ENCODE data around the gene SPATA12. TPM values are rescaled to one million over a fixed set of nuclear protein-coding genes. Genes with fewer than 3 reads are reported as not detected.

SPATA12 gene
- total RNA-seq, 1 donor from 2014 or later, result not detected

DNA sequence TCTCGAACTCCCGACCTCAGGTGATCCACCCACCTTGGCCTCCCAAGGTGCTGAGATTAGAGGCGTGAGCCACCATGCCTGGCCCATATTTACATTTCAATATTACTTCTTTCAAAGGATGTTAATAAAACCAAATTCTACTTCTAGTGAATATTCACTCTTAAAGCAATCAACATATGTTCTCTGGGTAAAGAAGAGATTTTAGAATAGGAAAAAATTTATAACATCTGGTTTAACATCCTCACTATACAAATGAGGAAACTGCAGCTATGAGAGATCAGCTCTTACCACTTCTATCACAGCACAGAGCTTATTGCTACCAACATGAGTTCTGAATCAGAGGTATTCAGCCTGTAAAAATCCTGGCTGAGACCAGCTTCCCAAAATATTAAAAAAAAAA lies 56.0 kb downstream of the SPATA12 start:
- H3K27me3 Mint-ChIP-seq, result peaks cover 16% of the 10 kb centered on the region
- ATAC-seq (ENCODE audit: low read depth), result no peak
- TF ChIP-seq, protein P1, sequence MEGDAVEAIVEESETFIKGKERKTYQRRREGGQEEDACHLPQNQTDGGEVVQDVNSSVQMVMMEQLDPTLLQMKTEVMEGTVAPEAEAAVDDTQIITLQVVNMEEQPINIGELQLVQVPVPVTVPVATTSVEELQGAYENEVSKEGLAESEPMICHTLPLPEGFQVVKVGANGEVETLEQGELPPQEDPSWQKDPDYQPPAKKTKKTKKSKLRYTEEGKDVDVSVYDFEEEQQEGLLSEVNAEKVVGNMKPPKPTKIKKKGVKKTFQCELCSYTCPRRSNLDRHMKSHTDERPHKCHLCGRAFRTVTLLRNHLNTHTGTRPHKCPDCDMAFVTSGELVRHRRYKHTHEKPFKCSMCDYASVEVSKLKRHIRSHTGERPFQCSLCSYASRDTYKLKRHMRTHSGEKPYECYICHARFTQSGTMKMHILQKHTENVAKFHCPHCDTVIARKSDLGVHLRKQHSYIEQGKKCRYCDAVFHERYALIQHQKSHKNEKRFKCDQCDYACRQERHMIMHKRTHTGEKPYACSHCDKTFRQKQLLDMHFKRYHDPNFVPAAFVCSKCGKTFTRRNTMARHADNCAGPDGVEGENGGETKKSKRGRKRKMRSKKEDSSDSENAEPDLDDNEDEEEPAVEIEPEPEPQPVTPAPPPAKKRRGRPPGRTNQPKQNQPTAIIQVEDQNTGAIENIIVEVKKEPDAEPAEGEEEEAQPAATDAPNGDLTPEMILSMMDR (IDR thresholded peaks at IDR 0.05), result no peak
- POLR2A ChIA-PET, result no interaction called here
- H3K4me1 Mint-ChIP-seq, result no peaks in the 10 kb centered on the region
- CTCF ChIA-PET, result interaction anchor here (1.0 kb wide), 1 partner anchor 11 kb away, joined by 3 read pairs; no protein-coding TSS in a partner anchor
- no peak overlapping the region for H3K4me3 Mint-ChIP-seq
- intact Hi-C loops (cut with micrococcal nuclease), result no loop called here
- H3K27ac Mint-ChIP-seq, result no peak overlapping the region
- H3K36me3 Mint-ChIP-seq (ENCODE audit: low read depth), result no peaks in the 10 kb centered on the region
- DNase-seq, result no peak
- H3K9me3 Mint-ChIP-seq, result no peaks in the 10 kb centered on the region

- Mint-ChIP-seq H3K27ac (no peak overlapping the region), H3K4me1 (no peaks in the 10 kb centered on the region), H3K27me3 (peaks cover 23% of the 10 kb centered on the region), H3K36me3 (ENCODE audit: low read depth) (no peaks in the 10 kb centered on the region), H3K4me3 (no peak overlapping the region), H3K9me3 (no peaks in the 10 kb centered on the region)
- POLR2A ChIA-PET, result no interaction called here
- DNase-seq (no peak), ATAC-seq (ENCODE audit: low read depth) (no peak)
- intact Hi-C loops (cut with micrococcal nuclease), result no loop called here
- TF ChIP-seq, protein P1 (IDR thresholded peaks at IDR 0.05), result no peak
- CTCF ChIA-PET, result interaction anchor here (1.3 kb wide), 1 partner anchor 18 kb away, joined by 3 read pairs; no protein-coding TSS in a partner anchor
Measured at GRCh38 chr3:57118254-57118653, 57.8 kb downstream of the SPATA12 start.

DNA sequence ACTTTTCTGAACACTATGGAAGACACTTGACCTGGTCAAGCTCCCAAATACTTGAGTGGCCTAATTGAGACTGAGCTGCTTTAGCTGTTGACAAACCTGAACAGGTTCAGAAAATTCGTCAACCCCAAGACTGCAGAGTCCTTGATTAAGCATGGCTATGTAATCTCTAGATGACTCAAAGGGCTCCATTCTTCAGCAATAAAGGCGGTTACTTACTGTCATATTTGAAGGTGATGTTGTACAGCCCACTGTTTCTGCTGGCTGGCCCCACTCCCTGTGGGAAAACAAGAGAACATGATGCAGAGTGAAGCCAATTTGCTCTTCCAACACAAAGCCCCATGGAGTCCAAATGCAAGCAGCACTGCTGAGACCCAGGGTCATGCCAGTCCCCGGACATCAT lies 59.6 kb downstream of the SPATA12 start:
- no peak for DNase-seq
- H3K4me1 Mint-ChIP-seq, result no peaks in the 10 kb centered on the region
- no peaks in the 10 kb centered on the region for H3K9me3 Mint-ChIP-seq
- POLR2A ChIA-PET, result no interaction called here
- TF ChIP-seq, protein P1 (IDR thresholded peaks at IDR 0.05), result no peak
- ATAC-seq (ENCODE audit: low read depth), result no peak
- H3K27ac Mint-ChIP-seq, result no peak overlapping the region
- H3K27me3 Mint-ChIP-seq, result peaks cover 22% of the 10 kb centered on the region
- intact Hi-C loops (cut with micrococcal nuclease), result no loop called here
- H3K36me3 Mint-ChIP-seq (ENCODE audit: low read depth), result no peaks in the 10 kb centered on the region
- H3K4me3 Mint-ChIP-seq, result no peak overlapping the region
- CTCF ChIA-PET, result interaction anchor here (0.6 kb wide), 1 partner anchor 20 kb away, joined by 3 read pairs; no protein-coding TSS in a partner anchor

DNA sequence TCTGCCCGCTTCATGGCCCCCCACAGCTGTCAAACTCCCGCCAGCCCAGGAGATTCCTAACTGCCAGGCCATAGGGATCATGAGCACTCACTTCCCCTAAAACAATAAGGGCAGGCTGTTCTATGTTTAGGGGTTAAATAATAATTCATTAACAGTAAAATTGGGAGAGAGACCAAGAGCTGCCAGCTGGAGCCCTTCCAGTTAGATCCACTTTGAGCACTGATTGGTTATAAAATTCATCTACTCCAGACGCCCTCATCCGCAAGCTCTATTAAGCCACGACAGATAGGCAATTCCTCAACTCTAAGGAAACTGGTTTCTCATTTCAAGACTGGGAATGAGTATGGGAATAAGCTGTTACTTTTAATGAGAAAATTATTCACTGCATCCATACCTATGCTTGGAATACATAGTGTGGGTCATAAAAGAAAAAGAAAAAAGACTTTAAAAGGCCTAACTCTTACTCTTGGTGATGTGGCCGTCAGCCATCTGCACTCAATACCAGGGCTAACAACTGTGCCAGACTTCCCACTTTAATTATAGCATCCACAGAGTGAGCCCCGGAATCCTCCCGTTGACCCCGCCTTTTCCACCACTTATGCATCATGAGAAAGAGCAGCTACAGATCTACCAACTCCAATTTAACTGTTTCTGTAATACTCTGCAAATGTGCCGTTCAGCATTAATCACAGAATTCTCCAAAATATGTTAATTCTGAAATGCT lies 60.1 kb downstream of the SPATA12 start:
- TF ChIP-seq, protein P1 (IDR thresholded peaks at IDR 0.05), result no peak
- H3K9me3 Mint-ChIP-seq, result no peaks in the 10 kb centered on the region
- ChIA-PET CTCF (interaction anchor here (0.6 kb wide), 1 partner anchor 20 kb away, joined by 3 read pairs; no protein-coding TSS in a partner anchor), POLR2A (no interaction called here)
- DNase-seq (no peak), ATAC-seq (ENCODE audit: low read depth) (no peak)
- H3K4me1 Mint-ChIP-seq, result no peaks in the 10 kb centered on the region
- H3K27me3 Mint-ChIP-seq, result peaks cover 22% of the 10 kb centered on the region
- no peaks in the 10 kb centered on the region for H3K36me3 Mint-ChIP-seq (ENCODE audit: low read depth)
- no peak overlapping the region for H3K4me3 Mint-ChIP-seq
- intact Hi-C loops (cut with micrococcal nuclease), result no loop called here
- no peak overlapping the region for H3K27ac Mint-ChIP-seq

Other genes with a start within 250 kb of the SPATA12 start
- gene IL17RD, start 104.7 kb downstream of the SPATA12 start, total RNA-seq, result not detected in 2 replicates
- gene HESX1, start 139.3 kb downstream of the SPATA12 start, total RNA-seq, result 0.24 TPM in 1 of 2 replicates, not detected in the other
- gene APPL1, start 167.1 kb downstream of the SPATA12 start, total RNA-seq, result 58.3 and 62.0 TPM in 2 replicates
- not detected in 2 replicates for gene ASB14, start 232.0 kb downstream of the SPATA12 start, total RNA-seq

Data from activated B cell treated with CpG ODN at 0.5 μM for 24 hours (primary cell).